GM10266 (cell line): Measurements from ENCODE around the gene IFT20.

ENCODE experiments used
- DNase-seq: peaks from one replicate; pipeline ENCODE4 v3.0.0; 2012; ENCODE audit errors: extremely low spot score
- TF ChIP-seq, protein P1 (sequence below): IDR thresholded peaks from 2 replicates; pipeline ENCODE4 v1.5.1; 2012; ENCODE audit warnings: mild to moderate bottlenecking, low read depth; ENCODE audit not compliant: control insufficient read depth, insufficient read depth; ENCODE audit errors: missing control alignments

Gene IFT20

GRCh38 chr17:28280826-28281225, 54.4 kb downstream of the IFT20 start:
- TF ChIP-seq, protein P1, sequence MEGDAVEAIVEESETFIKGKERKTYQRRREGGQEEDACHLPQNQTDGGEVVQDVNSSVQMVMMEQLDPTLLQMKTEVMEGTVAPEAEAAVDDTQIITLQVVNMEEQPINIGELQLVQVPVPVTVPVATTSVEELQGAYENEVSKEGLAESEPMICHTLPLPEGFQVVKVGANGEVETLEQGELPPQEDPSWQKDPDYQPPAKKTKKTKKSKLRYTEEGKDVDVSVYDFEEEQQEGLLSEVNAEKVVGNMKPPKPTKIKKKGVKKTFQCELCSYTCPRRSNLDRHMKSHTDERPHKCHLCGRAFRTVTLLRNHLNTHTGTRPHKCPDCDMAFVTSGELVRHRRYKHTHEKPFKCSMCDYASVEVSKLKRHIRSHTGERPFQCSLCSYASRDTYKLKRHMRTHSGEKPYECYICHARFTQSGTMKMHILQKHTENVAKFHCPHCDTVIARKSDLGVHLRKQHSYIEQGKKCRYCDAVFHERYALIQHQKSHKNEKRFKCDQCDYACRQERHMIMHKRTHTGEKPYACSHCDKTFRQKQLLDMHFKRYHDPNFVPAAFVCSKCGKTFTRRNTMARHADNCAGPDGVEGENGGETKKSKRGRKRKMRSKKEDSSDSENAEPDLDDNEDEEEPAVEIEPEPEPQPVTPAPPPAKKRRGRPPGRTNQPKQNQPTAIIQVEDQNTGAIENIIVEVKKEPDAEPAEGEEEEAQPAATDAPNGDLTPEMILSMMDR: no peak
- no peak for DNase-seq

GRCh38 chr17:28279411-28279810, 55.9 kb downstream of the IFT20 start:
- no peak for DNase-seq
- TF ChIP-seq, protein P1: no peak
